Lower lobe of right lung (tissue), 2 donors: ENCODE data around the gene CNGB1. TPM values are rescaled to one million over a fixed set of nuclear protein-coding genes. Genes with fewer than 3 reads are reported as not detected.
"Not testable (repeated sequence)": the region's sequence is repeated elsewhere in the genome, so short reads cannot be mapped to it uniquely, and the experiment has no call there.

Experiments
- ATAC-seq, 2 donors: fragments of 200-7000 bp; cut with Tn5 transposase; one replicate each; pipeline ENCODE4 v1.9.1; 2020 to 2022; ENCODE audit warnings: mild to moderate bottlenecking in 2 of 2, moderate library complexity in 2 of 2
- DNase-seq: peaks from one replicate; pipeline ENCODE4 v3.0.0-alpha.2; 2020
- H3K27ac ChIP-seq: fragments of 200-600 bp; one replicate; pipeline ENCODE4 v1.8.0; 2022
- H3K27me3 ChIP-seq: fragments of 200-600 bp; one replicate; pipeline ENCODE4 v1.8.0; 2022; ENCODE audit warnings: low read depth
- H3K36me3 ChIP-seq: fragments of 200-600 bp; one replicate; pipeline ENCODE4 v1.8.0; 2022; ENCODE audit warnings: mild to moderate bottlenecking
- H3K4me1 ChIP-seq: fragments of 200-600 bp; one replicate; pipeline ENCODE4 v1.8.0; 2022
- H3K4me3 ChIP-seq: fragments of 200-600 bp; one replicate; pipeline ENCODE4 v1.8.0; 2022; ENCODE audit warnings: mild to moderate bottlenecking
- H3K9me3 ChIP-seq: fragments of 200-600 bp; one replicate; pipeline ENCODE4 v1.8.0; 2022
- CTCF ChIP-seq: fragments of 200-600 bp; IDR thresholded peaks from one replicate; pipeline ENCODE4 v1.8.0; 2022; ENCODE audit warnings: antibody characterized with exemption, mild to moderate bottlenecking
- intact Hi-C: fragments of 100-400 bp; cut with DNase I; formaldehyde crosslinking; loops from one replicate; pipeline ENCODE4 v1.11.0; 2022
- total RNA-seq: library from RNA; stranded (reverse); fragmentation: NEBNext Ultra II Directional; extraction: Animal tissue kit (Norgen Biotek cat#: 25700); gene quantifications from one replicate; pipeline ENCODE4 v1.2.1, GENCODE V29; 2021
- donor health status: DM: no; HTN: yes; CAD: no; lungs with severe emphysema.

Gene CNGB1
- total RNA-seq, 1 donor from 2014 or later: 0.35 TPM

GRCh38 chr16:57855188-57855587, 115.7 kb downstream of the CNGB1 start:
- no peak for ATAC-seq
- no peaks in the 10 kb centered on the region for H3K36me3 ChIP-seq
- H3K4me3 ChIP-seq: no peak overlapping the region
- no peaks in the 10 kb centered on the region for H3K4me1 ChIP-seq
- no peak for TF ChIP-seq CTCF
- H3K27ac ChIP-seq: no peak overlapping the region
- no peak for DNase-seq
- peaks cover 5% of the 10 kb centered on the region for H3K9me3 ChIP-seq
- no peaks in the 10 kb centered on the region for H3K27me3 ChIP-seq
- intact Hi-C loops: no loop called here

GRCh38 chr16:57852189-57852588, 118.7 kb downstream of the CNGB1 start:
- DNase-seq (no peak), ATAC-seq (no peak)
- Histone ChIP-seq H3K4me3 (no peak overlapping the region), H3K36me3 (no peaks in the 10 kb centered on the region), H3K4me1 (no peaks in the 10 kb centered on the region), H3K27ac (no peak overlapping the region), H3K27me3 (no peaks in the 10 kb centered on the region), H3K9me3 (peaks cover 5% of the 10 kb centered on the region)
- intact Hi-C loops: no loop called here
- TF ChIP-seq CTCF: no peak

- DNase-seq: no peak
- no peaks in the 10 kb centered on the region for H3K9me3 ChIP-seq
- no peaks in the 10 kb centered on the region for H3K4me1 ChIP-seq
- no peak for ATAC-seq
- no peaks in the 10 kb centered on the region for H3K27me3 ChIP-seq
- intact Hi-C loops: no loop called here
- no peak for TF ChIP-seq CTCF
- H3K27ac ChIP-seq: no peak overlapping the region
- H3K36me3 ChIP-seq: no peaks in the 10 kb centered on the region
- H3K4me3 ChIP-seq: no peak overlapping the region
Measured at GRCh38 chr16:57848181-57848580, 122.7 kb downstream of the CNGB1 start.

- H3K4me1 ChIP-seq, H3K27me3 ChIP-seq, H3K9me3 ChIP-seq, ATAC-seq, H3K36me3 ChIP-seq, DNase-seq, H3K4me3 ChIP-seq, intact Hi-C loops, H3K27ac ChIP-seq: not testable (repeated sequence)
Measured at GRCh38 chr16:57846931-57847330, 124.0 kb downstream of the CNGB1 start.

GRCh38 chr16:57846078-57846697, 124.7 kb downstream of the CNGB1 start:
- DNase-seq (no peak), ATAC-seq (peak in 1 of 2 donors; percentile 30)
- Histone ChIP-seq H3K9me3 (no peaks in the 10 kb centered on the region), H3K4me1 (no peaks in the 10 kb centered on the region), H3K36me3 (no peaks in the 10 kb centered on the region), H3K4me3 (no peak overlapping the region), H3K27me3 (no peaks in the 10 kb centered on the region), H3K27ac (no peak overlapping the region)
- intact Hi-C loops: no loop called here
- TF ChIP-seq CTCF: no peak

- DNase-seq: no peak
- intact Hi-C loops: no loop called here
Measured at GRCh38 chr16:57845115-57845514, 125.8 kb downstream of the CNGB1 start.

More at GRCh38 chr16:57845115-57845514, 125.8 kb downstream of the CNGB1 start:
- H3K27ac ChIP-seq: no peak overlapping the region
- H3K4me3 ChIP-seq: no peak overlapping the region
- TF ChIP-seq CTCF: no peak
- H3K9me3 ChIP-seq: no peaks in the 10 kb centered on the region
- no peaks in the 10 kb centered on the region for H3K4me1 ChIP-seq
- H3K27me3 ChIP-seq: no peaks in the 10 kb centered on the region
- no peaks in the 10 kb centered on the region for H3K36me3 ChIP-seq
- no peak for ATAC-seq
